Muscle of arm (tissue), 12 donors: ENCODE data around the gene TMEM86A. TPM values are rescaled to one million over a fixed set of nuclear protein-coding genes. Genes with fewer than 3 reads are reported as not detected.

Experiments used
- DNase-seq: peaks from one replicate; pipeline ENCODE4 v3.0.0-alpha.2; 2013
- polyA plus RNA-seq, 12 donors: library from polyadenylated mRNA; unstranded; fragments of 120-200 nt; gene quantifications; one replicate each; pipeline ENCODE4 v1.2.1, GENCODE V29; 2013; ENCODE audit not compliant: insufficient read length in 12 of 12

TMEM86A gene
- polyA plus RNA-seq, 12 donors: 1.7 to 4.4 (median 3.0) TPM; not detected in 2

DNA sequence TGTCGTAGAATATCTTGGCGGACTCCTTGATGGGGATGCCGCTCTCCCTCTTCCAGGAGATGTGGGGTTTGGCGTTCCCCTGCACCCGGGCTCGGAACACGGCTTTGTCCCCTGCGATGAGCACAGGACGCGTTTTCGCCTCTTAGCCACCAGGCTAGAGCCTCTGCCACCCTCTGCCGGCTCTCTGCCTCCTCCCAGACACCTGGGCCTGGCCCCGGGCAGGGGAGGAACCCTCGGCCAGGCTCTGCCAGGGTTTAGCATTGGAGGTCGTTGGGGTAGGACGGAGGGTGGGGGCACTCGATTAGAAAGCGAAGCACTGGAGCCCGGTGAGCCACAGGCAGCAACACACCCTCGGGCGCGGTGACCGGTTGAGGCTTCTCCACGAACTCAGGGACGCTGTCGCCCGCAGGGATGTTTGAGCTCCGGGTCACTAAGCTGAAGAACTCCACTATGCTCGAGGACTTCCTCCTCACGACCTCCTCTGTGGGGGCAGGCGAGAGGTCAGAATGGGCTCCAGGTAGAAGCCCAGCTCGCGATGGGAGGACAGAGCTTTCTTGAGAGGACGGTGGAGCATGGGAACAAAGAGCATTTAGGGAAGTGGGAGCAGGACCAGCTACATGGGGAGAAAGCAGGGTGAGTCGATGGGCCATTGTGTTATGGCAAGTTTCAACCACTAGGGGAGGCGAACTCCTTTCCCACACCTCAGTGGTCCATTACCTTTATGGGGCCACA, 23.1 kb downstream of the TMEM86A start:
- peak; percentile 40 for DNase-seq

DNA sequence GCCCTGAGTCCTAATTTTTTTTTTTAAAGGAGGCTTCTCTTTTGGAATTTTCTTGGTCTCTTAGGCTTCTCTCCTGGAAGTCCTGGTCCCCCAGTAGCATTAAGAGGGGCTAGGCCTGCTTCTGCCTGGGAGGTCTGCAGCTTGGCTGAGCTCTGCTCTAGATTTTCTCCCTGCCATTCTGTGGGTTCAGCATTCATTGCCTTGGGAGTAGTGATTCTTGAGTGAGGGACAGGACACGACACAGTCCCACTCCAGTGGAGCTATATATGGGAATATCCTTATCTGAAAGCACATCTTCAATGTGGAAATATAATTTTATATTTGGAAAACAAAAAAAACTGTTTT, 23.7 kb downstream of the TMEM86A start:
- DNase-seq: no peak

DNA sequence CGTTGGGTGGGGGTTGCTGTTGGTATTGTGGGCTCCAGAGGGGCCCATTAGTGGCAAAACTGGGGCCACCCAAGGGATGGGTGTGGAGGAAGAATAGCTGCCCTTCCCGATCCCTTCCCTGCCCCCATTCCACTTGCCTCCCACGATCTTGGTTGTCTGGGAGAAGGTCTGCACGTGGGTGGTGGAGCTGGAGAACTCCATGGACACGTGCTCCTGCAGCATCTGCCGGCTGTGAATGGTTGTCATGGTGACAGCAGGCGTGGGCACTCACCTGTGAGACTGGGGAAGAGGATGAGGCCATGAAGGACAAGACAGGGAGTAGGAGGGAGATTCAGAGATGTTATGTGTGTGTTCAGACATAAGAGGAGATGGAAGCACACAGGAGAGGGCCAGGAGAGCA, 25.4 kb downstream of the TMEM86A start:
- DNase-seq: no peak

DNA sequence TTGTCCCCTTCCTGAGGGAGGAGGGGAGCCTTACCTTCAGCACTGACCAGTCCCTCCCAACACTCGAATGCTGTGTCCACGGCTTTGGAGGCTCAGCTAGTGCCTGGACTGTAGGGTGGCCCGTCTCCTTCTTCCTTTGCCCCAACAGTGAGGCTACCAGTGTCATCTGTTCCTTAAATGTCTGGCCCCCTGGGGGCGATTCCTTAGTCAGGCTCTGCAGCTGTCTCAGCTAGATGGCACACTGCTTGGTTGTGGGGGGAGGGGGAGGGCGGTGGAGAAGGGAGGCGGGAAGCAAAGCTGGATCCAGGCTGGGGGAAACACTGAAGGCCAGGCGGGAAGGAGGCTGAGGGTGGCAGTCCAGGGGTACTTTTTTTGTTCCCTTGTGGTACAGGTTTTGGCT, 27.5 kb downstream of the TMEM86A start, which contains the start of gene IGSF22:
Gene IGSF22 (minus strand): TSS at position 149 of the 400 bp plus-strand sequence. CDS start 1,952 bp downstream, outside the sequence.
- no peak for DNase-seq

DNA sequence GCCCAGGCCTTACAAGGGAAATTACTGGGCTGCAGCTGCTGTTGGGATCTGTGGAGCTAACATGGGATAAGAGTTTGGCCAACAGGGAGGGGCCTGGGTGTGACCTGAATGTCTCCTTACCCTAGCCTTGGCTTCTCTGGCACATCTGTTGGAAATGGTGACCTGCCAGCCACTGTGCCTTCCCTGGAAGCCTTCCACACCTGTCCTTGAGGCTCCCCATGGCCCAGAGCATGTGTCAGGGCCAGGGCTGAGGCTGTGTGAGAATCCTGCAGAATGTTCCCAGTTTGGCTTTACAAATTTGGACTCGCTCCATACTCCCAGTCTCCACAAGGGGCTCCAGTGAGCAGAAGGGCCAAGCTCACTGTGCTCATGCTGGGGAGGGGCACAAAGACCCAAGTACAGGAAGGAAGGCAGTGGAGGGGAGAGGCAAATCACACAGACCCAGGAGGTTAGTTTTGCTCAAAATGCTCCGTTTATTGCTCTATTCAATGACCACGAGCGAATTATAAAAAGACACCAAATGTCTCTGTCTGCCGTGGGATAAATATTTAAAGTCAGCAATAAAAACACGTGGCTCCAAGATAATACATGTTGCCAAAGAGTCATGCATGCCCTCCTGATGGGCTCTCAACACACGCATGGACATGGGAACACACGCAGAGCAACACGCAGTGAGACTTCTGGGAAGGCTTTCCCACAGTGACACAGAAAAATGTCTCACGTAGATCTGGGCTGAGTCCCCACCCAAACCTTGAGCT, 29.1 kb downstream of the TMEM86A start:
- DNase-seq: peak; percentile 51

DNA sequence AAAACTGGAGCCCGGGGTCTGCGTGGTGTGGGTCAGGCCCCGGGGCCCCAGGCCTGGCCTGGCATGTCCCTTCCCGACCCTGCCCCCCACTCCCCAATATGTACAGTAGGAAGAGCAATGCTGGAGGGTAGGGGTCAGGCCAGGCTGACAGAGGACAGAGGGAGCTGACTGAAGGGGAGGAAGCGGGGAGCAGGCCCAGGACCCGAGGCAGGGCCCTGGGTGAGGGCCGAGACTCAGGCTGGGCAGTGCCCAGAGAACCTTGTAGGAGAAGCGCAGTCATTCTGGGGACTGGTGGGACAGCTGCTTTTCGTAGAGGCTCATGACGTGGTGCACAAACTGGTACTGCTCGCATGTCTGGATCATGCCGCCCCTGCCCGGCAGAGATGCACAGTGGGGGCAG, 30.1 kb downstream of the TMEM86A start:
- DNase-seq: no peak

DNA sequence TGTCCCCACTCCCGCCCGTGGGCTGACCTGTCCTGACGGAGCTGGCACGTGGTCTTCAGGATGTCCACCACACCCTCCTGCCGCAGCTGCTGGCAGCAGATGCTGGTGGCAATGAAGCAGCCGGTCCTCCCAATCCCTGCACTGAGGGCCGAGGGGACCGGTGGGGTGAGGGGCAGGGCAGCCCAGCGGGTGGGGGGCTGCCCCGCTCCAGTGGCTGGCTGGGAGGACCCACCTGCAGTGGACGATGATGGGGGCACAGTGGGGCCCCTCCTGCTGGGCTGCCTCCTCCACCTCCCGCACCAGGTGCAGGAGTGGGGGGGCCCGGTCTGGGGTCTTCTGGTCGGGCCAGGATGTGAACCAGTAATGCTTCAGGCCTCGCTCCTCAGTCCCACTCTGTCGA, 30.8 kb downstream of the TMEM86A start:
- no peak for DNase-seq

DNA sequence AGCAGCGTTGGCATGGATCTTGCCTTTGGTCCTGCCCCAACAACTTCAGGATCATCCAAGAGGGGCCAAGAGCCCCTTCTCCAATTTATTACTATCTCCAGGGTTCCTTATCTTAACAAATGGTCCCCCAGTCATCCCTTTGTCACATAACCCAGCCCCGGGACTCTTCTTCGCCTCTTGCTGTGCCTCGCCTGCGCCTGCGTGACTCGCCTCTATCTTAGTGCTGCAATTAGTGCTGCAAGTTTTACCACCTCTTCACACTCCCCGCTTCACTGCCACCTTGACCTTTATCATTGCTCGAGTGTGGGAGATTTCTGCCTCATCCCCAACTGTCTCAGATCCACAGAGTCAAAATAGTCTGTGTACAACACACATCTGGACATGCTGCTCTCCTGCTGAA, 31.4 kb downstream of the TMEM86A start:
- no peak for DNase-seq

DNA sequence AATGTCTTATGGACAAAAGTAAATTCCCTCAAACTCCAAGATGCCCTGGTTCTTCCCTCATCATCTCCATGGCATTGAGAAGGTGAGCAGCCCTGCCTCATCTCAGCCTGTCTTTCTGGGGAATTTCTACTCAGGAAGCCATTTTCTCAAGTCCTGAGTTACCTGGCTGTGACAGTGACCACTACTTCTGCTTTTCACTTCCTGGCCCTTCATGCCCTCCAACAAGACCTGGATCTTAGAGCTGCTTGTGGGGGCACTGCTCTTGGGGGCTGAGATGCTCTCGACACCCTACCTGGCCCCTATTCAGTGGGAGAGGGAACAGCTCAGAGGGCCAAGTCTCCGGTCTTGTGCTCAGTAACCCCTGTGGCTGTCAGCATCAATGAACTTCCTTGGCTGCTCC, 32.9 kb downstream of the TMEM86A start:
- DNase-seq: no peak

DNA sequence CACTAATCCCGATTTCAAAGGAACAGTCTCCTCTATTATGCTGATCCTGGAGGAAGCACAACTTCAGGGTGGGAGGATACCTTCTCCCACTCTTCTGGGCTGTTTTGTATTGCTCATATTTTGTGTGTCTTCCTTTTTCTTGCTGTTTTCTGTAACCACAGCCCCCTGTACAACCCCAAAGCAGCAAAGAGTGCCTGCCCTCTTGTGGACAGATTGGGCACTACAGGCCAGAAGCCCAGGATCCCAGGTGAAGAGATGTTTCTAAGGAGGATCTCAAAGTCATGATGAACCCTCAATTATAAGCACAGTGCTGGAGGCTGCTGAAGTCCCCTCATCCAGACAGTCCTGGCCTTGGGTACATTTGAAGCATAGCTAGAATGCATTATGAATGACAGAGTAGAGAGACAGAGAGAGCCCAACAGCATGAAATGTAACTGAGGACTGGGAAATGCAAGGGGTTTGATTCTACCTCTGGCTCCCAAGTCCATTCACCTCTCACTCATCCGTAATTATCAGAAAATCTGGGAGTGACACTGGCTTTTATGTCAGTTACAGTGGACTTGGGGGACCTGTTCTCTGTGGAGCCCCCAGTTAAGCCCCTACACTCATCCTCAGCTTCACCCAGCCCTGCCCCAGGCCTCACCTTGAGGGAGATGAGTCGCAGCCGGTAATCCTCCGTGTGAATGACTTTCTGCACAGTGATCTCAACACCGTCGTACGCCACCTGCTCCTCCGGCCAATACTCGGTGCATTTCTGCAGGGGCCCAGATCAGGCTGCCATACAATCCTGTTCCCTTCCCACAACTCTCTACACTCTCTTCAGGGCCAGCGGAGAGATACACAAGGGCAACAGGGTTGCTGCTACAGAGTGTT, 33.6 kb downstream of the TMEM86A start:
- peak; percentile 64 for DNase-seq

DNA sequence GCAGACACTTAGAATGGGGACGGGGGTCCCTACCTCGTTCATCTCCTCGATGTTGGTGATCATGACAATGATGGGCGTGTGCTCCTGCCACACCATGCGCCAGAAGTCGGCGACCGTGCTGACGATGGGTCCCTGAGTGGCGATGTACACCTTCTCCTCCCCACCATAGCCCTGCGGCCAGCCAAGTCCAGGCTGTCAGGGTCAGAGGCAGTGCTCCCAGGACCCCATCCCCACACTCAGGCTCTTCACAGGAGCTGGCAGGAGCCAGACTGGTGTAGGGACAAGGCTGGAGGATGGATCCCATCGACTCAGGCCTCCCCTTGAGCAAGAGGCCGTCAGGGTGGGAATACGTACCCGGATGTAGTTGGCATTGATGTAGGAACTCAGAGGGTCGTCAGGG, 34.6 kb downstream of the TMEM86A start:
- DNase-seq: no peak

DNA sequence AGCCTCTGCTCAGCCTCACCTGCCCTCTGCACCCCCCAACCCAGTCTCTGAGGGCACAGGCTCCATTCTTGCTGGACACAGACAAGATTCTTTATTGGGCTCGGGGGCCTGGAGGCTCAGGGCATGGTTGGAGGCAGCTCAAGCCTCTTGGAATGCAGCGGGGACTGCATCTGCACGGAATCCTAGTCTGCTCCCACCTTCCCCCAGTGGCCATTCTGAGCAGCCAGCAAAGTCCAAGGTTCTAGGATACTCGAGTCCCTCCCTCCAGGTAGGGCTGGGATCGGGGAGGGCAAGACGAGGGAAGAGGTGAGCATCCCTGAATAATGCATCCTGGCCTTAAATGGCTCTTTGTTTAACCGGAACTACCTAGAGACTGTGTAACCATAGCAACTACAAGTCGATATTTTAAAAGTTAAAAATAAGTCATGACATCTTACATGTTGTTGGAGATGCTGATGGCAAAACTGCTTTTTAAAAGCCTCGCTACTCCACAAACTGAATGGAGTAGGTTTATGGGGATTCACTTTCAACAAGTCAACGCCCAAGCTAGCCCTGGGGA, 38.1 kb downstream of the TMEM86A start:
- no peak for DNase-seq

DNA sequence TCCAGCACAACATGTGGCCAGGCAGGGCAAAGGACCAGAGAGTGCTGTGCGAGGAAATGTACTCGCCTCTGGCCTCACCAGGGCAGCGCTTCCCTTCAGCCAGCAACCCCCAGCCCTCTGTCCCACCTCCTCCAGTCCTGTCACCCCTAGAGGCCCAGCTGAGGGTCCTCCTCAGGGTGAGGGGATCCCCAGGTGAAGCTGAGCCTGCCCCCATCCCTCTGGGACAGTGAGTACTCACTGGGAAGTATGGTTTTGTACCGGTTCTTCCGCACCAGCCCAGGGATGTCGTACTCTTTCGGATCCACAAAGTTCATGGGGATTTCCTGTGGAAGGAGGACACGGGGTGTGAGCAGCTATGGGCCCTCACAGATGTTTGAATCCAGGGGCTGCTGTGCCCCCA, 39.1 kb downstream of the TMEM86A start:
- DNase-seq: no peak

DNA sequence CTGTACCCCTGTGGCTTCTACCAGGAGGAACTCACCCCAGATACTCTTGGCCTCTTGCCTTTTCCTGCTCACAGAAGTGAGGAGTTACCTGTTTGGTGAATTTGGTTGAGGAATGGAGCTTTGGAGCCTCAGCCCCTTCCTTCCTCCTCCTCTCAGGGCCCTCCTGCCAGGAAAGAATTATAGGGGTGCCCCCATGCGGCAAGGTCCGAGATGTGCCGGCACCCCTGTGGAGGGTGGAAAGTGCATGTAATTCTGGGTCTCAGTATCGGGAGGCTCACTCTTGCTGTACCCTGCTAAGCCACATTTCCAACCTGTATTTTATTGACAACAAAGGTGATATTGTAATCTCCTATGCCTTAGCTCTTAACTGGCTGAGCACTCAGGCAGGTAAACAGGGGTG, 41.1 kb downstream of the TMEM86A start:
- DNase-seq: no peak

DNA sequence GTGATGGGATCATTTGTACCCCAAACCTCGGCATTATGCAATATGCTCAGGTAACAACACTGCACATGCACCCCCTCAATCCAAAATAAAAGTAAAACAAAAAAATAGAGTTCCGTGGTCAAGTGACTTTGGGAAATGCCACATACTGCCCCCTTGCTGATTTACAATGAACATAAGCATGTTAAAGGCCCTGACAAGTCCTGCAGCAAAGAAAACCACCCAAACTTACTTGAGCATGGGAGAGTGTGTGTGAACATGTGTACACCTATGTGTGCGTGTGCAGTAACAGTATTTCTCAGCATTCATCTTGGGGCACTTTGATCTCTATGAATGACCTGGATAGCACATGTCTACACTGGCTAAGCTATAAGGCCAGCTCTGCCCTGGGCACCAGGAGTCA, 43.2 kb downstream of the TMEM86A start:
- DNase-seq: no peak

DNA sequence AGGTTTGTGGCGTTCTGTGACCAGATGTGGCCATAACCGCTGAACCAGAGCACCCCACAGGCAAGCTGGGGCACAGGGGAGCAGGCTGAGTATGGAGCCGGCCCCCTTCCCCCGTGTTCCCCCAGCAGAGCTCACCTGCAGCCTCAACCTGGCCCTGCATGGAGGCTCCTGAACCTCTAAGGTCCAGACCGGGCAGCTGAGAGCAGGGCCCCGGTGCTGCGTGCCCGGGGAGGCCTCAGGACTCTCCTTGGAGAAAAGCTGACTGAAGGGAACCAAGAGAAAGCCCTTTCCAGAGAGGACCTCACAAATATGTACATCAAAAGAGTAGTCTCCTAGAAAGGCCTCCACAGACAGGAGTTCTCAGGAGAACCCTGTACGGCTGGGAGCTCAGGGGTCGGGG, 44.8 kb downstream of the TMEM86A start:
- DNase-seq: no peak

DNA sequence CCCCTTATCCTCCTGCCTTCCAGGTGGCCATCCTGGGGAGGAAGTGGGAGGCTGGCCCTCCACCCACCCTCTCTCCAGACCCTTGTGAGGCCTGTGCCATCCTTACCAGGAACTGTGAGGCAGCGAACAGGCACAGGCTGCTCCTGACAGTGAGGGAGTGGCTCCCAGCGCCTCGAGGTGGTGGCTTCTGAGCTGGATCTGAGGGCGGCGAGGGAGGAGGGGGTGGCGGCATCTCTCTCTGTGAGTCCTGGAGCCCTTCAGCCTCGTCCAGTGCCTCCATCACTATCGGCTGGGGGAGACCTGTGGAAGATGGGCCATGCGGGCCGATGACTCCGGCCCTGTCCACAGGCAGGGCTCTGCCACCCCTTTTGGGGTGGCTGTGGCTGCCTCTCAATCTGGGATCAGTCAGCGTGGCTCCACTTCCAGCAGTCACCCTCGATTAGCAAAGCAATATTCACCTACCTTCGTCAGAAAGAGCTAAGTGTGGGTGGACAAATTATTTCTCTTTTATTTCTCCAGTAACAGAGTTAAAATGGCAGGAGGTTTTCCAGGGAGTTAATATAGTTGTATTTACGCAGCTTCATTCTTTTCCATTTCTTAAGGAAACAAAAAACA, 45.4 kb downstream of the TMEM86A start:
- DNase-seq: no peak

DNA sequence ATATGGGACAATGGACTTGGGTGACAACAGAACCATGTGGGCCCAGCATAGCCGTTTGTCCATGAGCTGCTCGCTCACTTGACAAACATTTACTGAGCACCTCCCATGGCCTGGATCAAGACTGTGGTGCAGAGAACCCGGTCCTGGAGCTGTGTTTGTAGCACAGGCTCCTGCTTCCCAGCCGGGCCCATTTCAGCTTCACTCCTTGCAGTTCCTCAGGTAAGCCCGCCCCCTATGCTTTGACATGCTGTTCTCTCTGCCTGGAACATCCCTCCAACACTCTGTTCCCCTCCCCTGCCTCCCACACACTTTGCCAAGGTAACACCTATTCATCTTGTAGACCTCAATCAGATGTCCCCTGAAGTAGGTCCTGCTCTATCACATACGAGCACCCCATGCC, 46.7 kb downstream of the TMEM86A start:
- no peak for DNase-seq

DNA sequence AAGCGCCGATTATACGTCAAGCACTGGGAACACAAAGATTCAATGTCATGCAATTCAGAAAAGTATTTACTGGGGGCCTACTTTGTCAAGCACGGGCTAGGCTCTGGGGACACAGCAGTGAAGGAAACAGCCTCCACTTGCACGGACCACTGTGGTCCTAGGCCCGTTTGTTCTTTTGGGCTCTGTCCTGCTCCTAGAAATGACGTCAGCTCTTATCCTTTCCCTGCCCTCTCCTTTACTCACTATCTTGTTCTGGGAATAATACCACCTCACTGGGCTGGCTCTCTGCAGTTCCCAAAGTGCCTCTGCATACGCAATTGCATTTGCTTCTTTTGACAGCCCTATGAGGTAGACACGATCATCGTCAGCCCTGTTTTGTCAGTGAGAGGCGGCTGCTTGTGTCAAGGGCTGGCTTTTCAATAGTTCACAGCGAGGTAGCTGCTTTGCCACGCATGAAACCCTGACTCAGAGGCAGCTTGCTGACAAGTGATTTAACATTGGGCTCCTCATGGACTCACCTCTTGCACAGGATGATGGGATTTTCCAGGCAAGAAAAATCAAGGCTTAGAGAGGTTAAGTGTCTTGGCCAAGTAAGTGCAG, 50.3 kb downstream of the TMEM86A start:
- no peak for DNase-seq

DNA sequence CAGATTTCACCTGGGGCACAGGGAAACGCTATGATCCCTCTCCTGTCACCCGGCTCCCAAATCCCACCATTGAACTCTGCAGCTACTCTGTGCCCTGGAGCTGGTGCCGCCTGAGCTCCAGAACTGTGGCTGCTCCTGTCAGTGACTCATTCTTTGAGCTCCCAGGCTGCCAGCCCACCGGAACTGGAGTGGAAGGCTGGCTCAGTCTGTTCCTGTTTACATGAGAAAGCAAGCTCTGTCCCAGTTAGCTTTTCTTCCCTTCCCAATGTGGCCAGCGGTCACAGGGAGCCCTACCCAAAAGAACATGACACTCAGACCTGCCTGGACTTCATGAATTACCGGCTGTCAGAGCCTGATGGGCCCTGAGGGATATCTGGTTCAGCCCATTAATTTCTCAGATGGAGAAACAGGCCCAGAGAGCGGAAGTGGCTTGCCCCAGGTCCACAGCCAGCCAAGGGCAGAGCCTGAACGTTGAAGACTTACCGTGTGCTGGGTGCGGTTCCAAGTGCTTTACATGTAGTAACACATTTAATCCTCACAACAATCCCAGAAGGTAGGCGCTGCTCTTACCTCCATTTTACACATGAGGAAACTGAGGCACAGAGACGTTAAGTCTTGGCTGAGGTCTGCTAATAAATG, 51.2 kb downstream of the TMEM86A start:
- no peak for DNase-seq

DNA sequence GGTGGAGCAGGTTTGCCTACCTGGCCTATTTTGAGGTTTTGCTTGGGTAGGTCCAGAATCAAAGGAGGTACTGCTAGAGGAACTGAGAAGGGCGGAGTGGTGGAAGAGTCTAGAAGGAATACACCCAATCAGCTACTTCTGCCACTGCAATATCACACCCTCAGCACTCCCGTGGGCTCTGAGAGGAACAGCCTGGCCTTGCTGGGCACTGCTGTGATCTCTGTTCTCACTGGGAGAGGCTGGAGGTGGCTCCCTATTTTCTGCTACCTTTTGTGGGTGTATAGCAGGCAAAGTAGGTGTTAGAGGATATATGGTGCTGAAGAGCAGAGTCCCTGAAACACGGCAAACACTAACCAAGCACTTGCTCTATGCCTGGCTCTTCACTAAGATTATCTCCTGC, 52.4 kb downstream of the TMEM86A start:
- no peak for DNase-seq
